ENCODE data around the gene MCL1.

DNA sequence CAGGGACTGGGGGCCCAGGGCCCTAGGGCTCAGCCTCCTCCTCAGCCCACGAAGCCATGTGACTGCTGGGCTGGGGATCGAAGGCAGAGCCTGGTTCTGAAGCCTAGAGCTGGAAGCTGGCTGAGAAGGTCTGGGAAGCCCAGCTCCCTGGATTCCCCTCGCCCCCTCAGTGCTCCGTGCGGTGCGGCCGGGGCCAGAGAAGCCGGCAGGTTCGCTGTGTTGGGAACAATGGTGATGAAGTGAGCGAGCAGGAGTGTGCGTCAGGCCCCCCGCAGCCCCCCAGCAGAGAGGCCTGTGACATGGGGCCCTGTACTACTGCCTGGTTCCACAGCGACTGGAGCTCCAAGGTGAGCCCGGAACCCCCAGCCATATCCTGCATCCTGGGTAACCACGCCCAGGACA, 21.1 kb downstream of the MCL1 start:
- TF ChIP-seq, protein P1, sequence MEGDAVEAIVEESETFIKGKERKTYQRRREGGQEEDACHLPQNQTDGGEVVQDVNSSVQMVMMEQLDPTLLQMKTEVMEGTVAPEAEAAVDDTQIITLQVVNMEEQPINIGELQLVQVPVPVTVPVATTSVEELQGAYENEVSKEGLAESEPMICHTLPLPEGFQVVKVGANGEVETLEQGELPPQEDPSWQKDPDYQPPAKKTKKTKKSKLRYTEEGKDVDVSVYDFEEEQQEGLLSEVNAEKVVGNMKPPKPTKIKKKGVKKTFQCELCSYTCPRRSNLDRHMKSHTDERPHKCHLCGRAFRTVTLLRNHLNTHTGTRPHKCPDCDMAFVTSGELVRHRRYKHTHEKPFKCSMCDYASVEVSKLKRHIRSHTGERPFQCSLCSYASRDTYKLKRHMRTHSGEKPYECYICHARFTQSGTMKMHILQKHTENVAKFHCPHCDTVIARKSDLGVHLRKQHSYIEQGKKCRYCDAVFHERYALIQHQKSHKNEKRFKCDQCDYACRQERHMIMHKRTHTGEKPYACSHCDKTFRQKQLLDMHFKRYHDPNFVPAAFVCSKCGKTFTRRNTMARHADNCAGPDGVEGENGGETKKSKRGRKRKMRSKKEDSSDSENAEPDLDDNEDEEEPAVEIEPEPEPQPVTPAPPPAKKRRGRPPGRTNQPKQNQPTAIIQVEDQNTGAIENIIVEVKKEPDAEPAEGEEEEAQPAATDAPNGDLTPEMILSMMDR (IDR thresholded peaks at IDR 0.05), result no peak
- TF ChIP-seq POLR2A (IDR thresholded peaks at IDR 0.05), result no peak
